Neural cell (in vitro differentiated cells): ENCODE measurements around the gene GSE1.

Experiments used
- CTCF ChIP-seq: fragments of 450-650 bp; IDR thresholded peaks from 2 replicates; pipeline ENCODE4 v1.5.1; 2014; ENCODE audit warnings: antibody characterized with exemption, mild to moderate bottlenecking, moderate library complexity; ENCODE audit not compliant: poor library complexity, severe bottlenecking
- EZH2 ChIP-seq: fragments of 200-600, 300-800 bp; shearing (Covaris generic), sonication (generic); IDR thresholded peaks from 2 replicates; pipeline ENCODE4 v1.6.1; 2014; ENCODE audit warnings: antibody characterized with exemption, low read length, borderline replicate concordance, mild to moderate bottlenecking; ENCODE audit not compliant: insufficient read depth, poor library complexity, severe bottlenecking
- REST ChIP-seq: IDR thresholded peaks from 2 replicates; pipeline ENCODE4 v1.6.1; 2012; ENCODE audit warnings: borderline replicate concordance

- TF ChIP-seq CTCF (no peak), EZH2 (no peak), REST (no peak)
Measured at GRCh38 chr16:85650135-85650843, 37.2 kb downstream of the GSE1 start.
